Stimulated activated CD4-positive, alpha-beta T cell treated with anti-CD3 and anti-CD28 coated beads, Interleukin-12 subunit alpha, Interleukin-12 subunit beta, amount 100 ng/mL, for 48 hours (primary cell): ENCODE data around the gene ACLY.
"Not testable (repeated sequence)": the region's sequence is repeated elsewhere in the genome, so short reads cannot be mapped to it uniquely, and the experiment has no call there.

ENCODE experiments used
- DNase-seq, 3 donors: peaks; one replicate each; pipeline ENCODE4 v3.0.0-alpha.2; 2020; ENCODE audit warnings: low read depth in 2 of 3, low spot score in 1 of 3

ACLY gene

GRCh38 chr17:41835800-41836549, 82.8 kb downstream of the ACLY start, which contains the start of gene NT5C3B:
Gene NT5C3B, minus strand, starts transcription at chr17:41836232. Its CDS starts 39 bp downstream, at chr17:41836193.
- DNase-seq, result peak; percentile 14 to 44 (median 31)

GRCh38 chr17:41835214-41835799, 83.4 kb downstream of the ACLY start:
- DNase-seq, result no peak

GRCh38 chr17:41829961-41830360, 88.8 kb downstream of the ACLY start:
- not testable (repeated sequence) for DNase-seq

GRCh38 chr17:41825175-41825845, 93.4 kb downstream of the ACLY start:
- DNase-seq, result no peak

GRCh38 chr17:41824086-41824485, 94.7 kb downstream of the ACLY start:
- no peak for DNase-seq

GRCh38 chr17:41823580-41823979, 95.2 kb downstream of the ACLY start:
- no peak for DNase-seq

- no peak for DNase-seq
Observed at GRCh38 chr17:41823141-41823524, 95.6 kb downstream of the ACLY start.

- no peak for DNase-seq
Observed at GRCh38 chr17:41822216-41823140, 96.3 kb downstream of the ACLY start.

GRCh38 chr17:41821776-41822175, 97.0 kb downstream of the ACLY start:
- DNase-seq, result no peak

GRCh38 chr17:41818024-41818423, 100.7 kb downstream of the ACLY start:
- no peak for DNase-seq
